ENCODE results near the gene TCHH. TPM values are rescaled to one million over a fixed set of nuclear protein-coding genes. Genes with fewer than 3 reads are reported as not detected.

The TCHH gene
- total and polyA plus RNA-seq, 10 of the 15 experiments (the other 5 are each of a cell fraction or from before 2014, with no cell fraction given): not detected

- H3K9me3 ChIP-seq (replicated peaks; ENCODE audit: control insufficient read depth, insufficient read depth, low read length): no peaks in the 10 kb centered on the region; the same call in 2 of the 3 replicates
- no peak for FAIRE-seq
- H3K36me3 ChIP-seq (ENCODE audit: control insufficient read depth in 2 of 2, insufficient read depth in 2 of 2, low read length in 1 of 2): no peaks in the 10 kb centered on the region
- 5% methylated on average over 60 of the region's 60 CpGs for WGBS (ENCODE audit: insufficient coverage, insufficient replicate concordance, low lambda C conversion rate, missing lambda C conversion rate)
- no peak overlapping the region for H3K27ac ChIP-seq (ENCODE audit: control insufficient read depth, insufficient read depth)
- peak overlapping the region; percentile 66 for H3K4me2 ChIP-seq (ENCODE audit: control insufficient read depth, insufficient read depth)
- TF ChIP-seq TAF1 (IDR thresholded peaks at IDR 0.05; ENCODE audit: borderline replicate concordance, low read depth, low read length) (no peak), IRF4 (IDR thresholded peaks at IDR 0.05; ENCODE audit: low read depth, low read length) (no peak), HDAC6 (IDR thresholded peaks at IDR 0.05; ENCODE audit: unreplicated experiment) (peak; percentile 11), MLLT1 (IDR thresholded peaks at IDR 0.05) (no peak), ESRRA (IDR thresholded peaks at IDR 0.05; ENCODE audit: low read length) (no peak), BHLHE40 (IDR thresholded peaks at IDR 0.05; ENCODE audit: borderline replicate concordance in 1 of 2, low read depth in 2 of 2, low read length in 1 of 2) (no peak), HCFC1 (IDR thresholded peaks at IDR 0.05; ENCODE audit: low read length) (no peak), DPF2 (IDR thresholded peaks at IDR 0.05) (no peak), ZSCAN29 (IDR thresholded peaks at IDR 0.05) (no peak), RBBP5 (conservative IDR thresholded peaks at IDR 0.05) (no peak), EGR1 (IDR thresholded peaks at IDR 0.05; ENCODE audit: borderline replicate concordance in 1 of 2, low read depth in 2 of 2, low read length in 2 of 2) (no peak), YY1 (IDR thresholded peaks at IDR 0.05; ENCODE audit: low read depth, low read length) (no peak), SUZ12 (IDR thresholded peaks at IDR 0.05; ENCODE audit: unreplicated experiment) (peak; percentile 70), MEF2A (IDR thresholded peaks at IDR 0.05; ENCODE audit: insufficient read depth, low read depth, low read length) (no peak)
- H3K4me3 ChIP-seq: peak overlapping the region; percentile 44; the same call in 1 of the 2 replicates
- H3K4me1 ChIP-seq (ENCODE audit: control insufficient read depth, insufficient read depth, low read length): peaks cover 5% of the 10 kb centered on the region
- ChIA-PET SMC1A (ENCODE audit: uncharacterized antibody, unreplicated experiment) (no interaction called here), RAD21 (ENCODE audit: unreplicated experiment) (no interaction called here), CTCF (no interaction called here), POLR2A (no interaction called here)
- ATAC-seq: no peak
- no peak for DNase-seq (ENCODE audit: low read depth, low spot score)
- H2AFZ ChIP-seq (ENCODE audit: control insufficient read depth, low read depth, low read length): peak overlapping the region; percentile 48
- no TSS peak for BruUV-seq (replicated peaks)
- no peak overlapping the region for H3K9ac ChIP-seq (ENCODE audit: control insufficient read depth, insufficient read depth, low read length)
- intact Hi-C loops (cut with micrococcal nuclease; ENCODE audit: unreplicated experiment) (no loop called here), in situ Hi-C loops (cut with MboI) (no loop called here)
- peaks cover 19 to 42% of the 10 kb centered on the region in 2 experiments for H3K27me3 ChIP-seq (replicated peaks in 1 of 2; ENCODE audit: control insufficient read depth in 2 of 2, insufficient read depth in 2 of 2, low read length in 1 of 2)
- H3K79me2 ChIP-seq (ENCODE audit: control insufficient read depth, insufficient read depth, low read length): no peaks in the 10 kb centered on the region
- no peaks in the 10 kb centered on the region; the same call in 1 of the 2 replicates for H4K20me1 ChIP-seq (ENCODE audit: control insufficient read depth, insufficient read depth)
Measured at GRCh38 chr1:152110860-152111514, 4.3 kb downstream of the TCHH start.
